Upper lobe of left lung (tissue), 6 donors: ENCODE measurements around the gene DSCAM. TPM values are rescaled to one million over a fixed set of nuclear protein-coding genes. Genes with fewer than 3 reads are reported as not detected.
"Not testable (repeated sequence)": the region's sequence is repeated elsewhere in the genome, so short reads cannot be mapped to it uniquely, and the experiment has no call there.

Experiments used
- ATAC-seq, 2 donors: fragments of 200-7000 bp; cut with Tn5 transposase; one replicate each; pipeline ENCODE4 v1.9.1; 2022; ENCODE audit warnings: mild to moderate bottlenecking in 2 of 2, moderate library complexity in 2 of 2; ENCODE audit not compliant: low FRiP score in 2 of 2
- DNase-seq, 2 donors: peaks; one replicate each; pipeline ENCODE4 v3.0.0-alpha.2; 2019 to 2020
- H3K27ac ChIP-seq, 4 donors: fragments of 200-600 bp; sonication (generic); one replicate each; pipeline ENCODE4 v1.5.1; 2016 to 2019
- H3K27me3 ChIP-seq, 4 donors: fragments of 200-600 bp; sonication (generic); one replicate each; pipeline ENCODE4 v1.5.1; 2017 to 2019
- H3K36me3 ChIP-seq, 4 donors: fragments of 200-600 bp; sonication (generic); one replicate each; pipeline ENCODE4 v1.5.1; 2016 to 2019
- H3K4me1 ChIP-seq, 4 donors: fragments of 200-600 bp; sonication (generic); one replicate each; pipeline ENCODE4 v1.5.1; 2018 to 2019
- H3K4me3 ChIP-seq, 4 donors: fragments of 200-600 bp; sonication (generic); one replicate each; pipeline ENCODE4 v1.5.1; 2017 to 2019; ENCODE audit warnings: mild to moderate bottlenecking in 2 of 4, moderate library complexity in 1 of 4
- H3K9me3 ChIP-seq, 4 donors: fragments of 200-600 bp; sonication (generic); one replicate each; pipeline ENCODE4 v1.5.1; 2018 to 2019
- CTCF ChIP-seq, 6 experiments: fragments of 450-650 bp in 4 of 6; fragments of 200-600 bp in 2 of 6; sonication (generic) in 2 of 6; IDR thresholded peaks; one replicate each; pipeline ENCODE4 v1.5.1; 2016 to 2019; ENCODE audit warnings: antibody characterized with exemption in 6 of 6
- EP300 ChIP-seq, 4 donors: sonication (generic); formaldehyde crosslinking; IDR thresholded peaks; one replicate each; pipeline ENCODE4 v1.5.1; 2017; ENCODE audit warnings: antibody characterized with exemption in 4 of 4, control low read depth in 2 of 4
- POLR2A ChIP-seq, 4 donors: fragments of 450-650 bp; IDR thresholded peaks; one replicate each; pipeline ENCODE4 v1.5.1; 2016 to 2017; ENCODE audit warnings: antibody characterized with exemption in 4 of 4, mild to moderate bottlenecking in 2 of 4
- POLR2AphosphoS5 ChIP-seq, 2 donors: sonication (generic); formaldehyde crosslinking; IDR thresholded peaks; one replicate each; pipeline ENCODE4 v1.5.1; 2017; ENCODE audit warnings: antibody characterized with exemption in 2 of 2
- WGBS, 2 donors: methylation state at CpG; one replicate each; pipeline ENCODE4 v1.1.5; 2017 to 2018; 5-methylcytosine and 5-hydroxymethylcytosine counted together
- total RNA-seq, 6 donors: library from RNA; depleted of rRNA in 4 of 6; stranded (reverse); fragments of >200 nt in 4 of 6; gene quantifications; one replicate each; pipeline versions ENCODE4 v1.1.0 to v1.2.1, GENCODE V29; 2016 to 2021
- donor health status: DM: no; HTN: no; CAD: no; lungs with moderate emphysema.
- donor health status: DM: no; HTN: yes; CAD: no; lungs with severe emphysema.

Gene DSCAM
- total RNA-seq, 6 donors from 2014 or later: under 0.01 to 0.61 (median 0.26) TPM; not detected in 1

- Histone ChIP-seq H3K4me3 (no peak overlapping the region), H3K4me1 (no peaks in the 10 kb centered on the region), H3K36me3 (no peaks in the 10 kb centered on the region), H3K9me3 (no peaks in the 10 kb centered on the region), H3K27ac (no peak overlapping the region), H3K27me3 (no peaks in the 10 kb centered on the region)
- WGBS, 2 donors: 93 to 100% methylated on average over 6 to 12 of the region's 12 CpGs
- DNase-seq (peak in 1 of 2 donors; percentile 54), ATAC-seq (peak in 1 of 2 donors; percentile 44)
- TF ChIP-seq POLR2AphosphoS5 (IDR thresholded peaks at IDR 0.05): no peak
- no peak for TF ChIP-seq POLR2A (IDR thresholded peaks at IDR 0.05)
- TF ChIP-seq EP300 (IDR thresholded peaks at IDR 0.05): no peak
- TF ChIP-seq CTCF (IDR thresholded peaks at IDR 0.05): no peak
Observed at GRCh38 chr21:40043866-40044265, 803.1 kb downstream of the DSCAM start.

- no peaks in the 10 kb centered on the region for H3K9me3 ChIP-seq
- H3K4me1 ChIP-seq: no peaks in the 10 kb centered on the region
- H3K4me3 ChIP-seq: no peak overlapping the region
- no peak for ATAC-seq
- no peak overlapping the region for H3K27ac ChIP-seq
- no peaks in the 10 kb centered on the region for H3K27me3 ChIP-seq
- no peaks in the 10 kb centered on the region for H3K36me3 ChIP-seq
- TF ChIP-seq EP300 (IDR thresholded peaks at IDR 0.05) (no peak), POLR2AphosphoS5 (IDR thresholded peaks at IDR 0.05) (no peak), POLR2A (IDR thresholded peaks at IDR 0.05) (no peak), CTCF (IDR thresholded peaks at IDR 0.05) (no peak)
- WGBS, 2 donors: 53 to 68% methylated on average over 4 of the region's 4 CpGs
- DNase-seq: no peak
Observed at GRCh38 chr21:40043423-40043822, 803.5 kb downstream of the DSCAM start.

- Histone ChIP-seq H3K27me3 (no peaks in the 10 kb centered on the region), H3K36me3 (no peaks in the 10 kb centered on the region), H3K4me3 (no peak overlapping the region), H3K4me1 (no peaks in the 10 kb centered on the region), H3K27ac (no peak overlapping the region), H3K9me3 (no peaks in the 10 kb centered on the region)
- no peak for DNase-seq
- TF ChIP-seq POLR2A (IDR thresholded peaks at IDR 0.05) (no peak), CTCF (IDR thresholded peaks at IDR 0.05) (no peak)
- ATAC-seq: no peak
- WGBS, 2 donors: 90 to 95% methylated on average over 6 of the region's 6 CpGs
Observed at GRCh38 chr21:40041446-40041845, 805.5 kb downstream of the DSCAM start.

- H3K4me3 ChIP-seq, H3K27ac ChIP-seq, H3K36me3 ChIP-seq, ATAC-seq, H3K9me3 ChIP-seq, H3K27me3 ChIP-seq, H3K4me1 ChIP-seq: not testable (repeated sequence)
- 80 to 83% methylated on average over 16 to 25 of the region's 25 CpGs for WGBS, 2 donors
- peak in 1 of 2 donors; percentile 24 for DNase-seq
Observed at GRCh38 chr21:40033156-40033782, 813.7 kb downstream of the DSCAM start.

- Histone ChIP-seq H3K4me1 (no peaks in the 10 kb centered on the region), H3K27ac (no peak overlapping the region), H3K27me3 (no peaks in the 10 kb centered on the region), H3K9me3 (no peaks in the 10 kb centered on the region), H3K4me3 (no peak overlapping the region), H3K36me3 (no peaks in the 10 kb centered on the region)
- TF ChIP-seq EP300 (IDR thresholded peaks at IDR 0.05): no peak
- TF ChIP-seq POLR2AphosphoS5 (IDR thresholded peaks at IDR 0.05): no peak
- TF ChIP-seq CTCF (IDR thresholded peaks at IDR 0.05): no peak
- TF ChIP-seq POLR2A (IDR thresholded peaks at IDR 0.05): no peak
- ATAC-seq (no peak), DNase-seq (no peak)
- 88 to 95% methylated on average over 6 of the region's 6 CpGs for WGBS, 2 donors
Observed at GRCh38 chr21:40029888-40030287, 817.1 kb downstream of the DSCAM start.

- 84 to 91% methylated on average over 16 to 18 of the region's 19 CpGs for WGBS, 2 donors
- H3K9me3 ChIP-seq, ATAC-seq, H3K4me3 ChIP-seq, H3K4me1 ChIP-seq, H3K36me3 ChIP-seq, H3K27ac ChIP-seq, H3K27me3 ChIP-seq: not testable (repeated sequence)
- peak in 1 of 2 donors; percentile 32 for DNase-seq
Observed at GRCh38 chr21:40028393-40028792, 818.6 kb downstream of the DSCAM start.
